Hematopoietic multipotent progenitor cell treated with erythropoietin and hydrocortisone succinate and interleukin-3 and kit ligand, for 8 days (in vitro differentiated cells): ENCODE measurements around the gene SLC6A16.
"Not testable (repeated sequence)": the region's sequence is repeated elsewhere in the genome, so short reads cannot be mapped to it uniquely, and the experiment has no call there.

Experiments
- DNase-seq: peaks from one replicate; pipeline ENCODE4 v3.0.0-alpha.2; 2015

Gene SLC6A16

GRCh38 chr19:49328741-49329140 lies 3.8 kb upstream of the SLC6A16 start:
- DNase-seq: no peak

DNA sequence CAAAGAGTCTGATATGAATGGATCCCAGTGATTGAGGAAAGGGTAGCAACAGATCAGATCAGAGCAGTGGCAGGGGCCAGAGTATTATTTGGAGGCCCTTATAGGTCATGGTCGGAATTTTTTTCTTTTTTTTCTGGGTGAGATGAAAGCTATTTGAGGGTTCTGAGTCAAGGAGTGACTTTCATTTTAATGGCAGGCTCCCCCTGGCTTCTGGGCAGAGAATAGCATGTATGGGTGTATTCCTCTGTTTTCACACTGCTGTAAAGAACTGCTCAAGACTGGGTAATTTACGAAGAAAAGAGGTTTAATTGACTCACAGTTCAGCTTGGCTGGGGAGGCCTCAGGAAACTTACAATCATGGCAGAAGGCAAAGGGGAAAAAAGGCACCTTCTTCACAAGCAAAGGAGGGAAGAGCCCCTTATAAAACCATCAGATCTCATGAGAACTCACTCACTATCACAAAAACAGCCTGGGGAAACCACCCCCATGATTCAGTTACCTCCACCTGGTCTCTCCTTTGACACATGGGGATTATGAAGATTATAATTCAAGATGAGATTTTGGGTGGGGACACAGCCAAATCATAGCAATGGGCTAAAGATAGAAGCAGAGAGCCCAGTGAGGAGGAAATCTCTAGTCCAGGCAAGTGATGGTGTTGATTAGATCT lies 3.0 kb upstream of the SLC6A16 start:
- DNase-seq: peak; percentile 66

GRCh38 chr19:49326165-49326704 lies 1.2 kb upstream of the SLC6A16 start:
- DNase-seq: no peak

- not testable (repeated sequence) for DNase-seq
Observed at GRCh38 chr19:49325756-49326155, 765 bp upstream of the SLC6A16 start.

- DNase-seq: no peak
Observed at GRCh38 chr19:49318296-49318695, 6.7 kb downstream of the SLC6A16 start.

DNA sequence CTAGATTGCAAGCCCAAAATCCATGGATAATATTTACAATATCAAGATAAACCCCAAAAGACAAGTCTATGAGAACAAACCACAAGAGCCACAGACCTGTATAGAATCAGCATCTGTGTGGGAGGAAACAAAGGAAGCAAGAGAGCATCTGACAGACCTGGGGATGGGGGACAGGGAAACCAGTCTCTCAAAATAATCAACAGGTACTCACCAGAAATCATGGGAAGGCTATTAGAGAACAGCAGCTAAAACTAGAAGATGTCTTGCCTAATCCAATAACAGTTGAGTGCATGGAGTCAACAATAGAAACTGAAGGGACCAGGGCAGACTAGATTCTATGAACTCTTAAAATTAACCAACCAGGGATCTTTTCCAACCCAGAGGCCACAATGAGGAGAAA lies 8.7 kb downstream of the SLC6A16 start:
- DNase-seq: no peak

GRCh38 chr19:49315111-49315510 lies 9.9 kb downstream of the SLC6A16 start:
- no peak for DNase-seq

DNA sequence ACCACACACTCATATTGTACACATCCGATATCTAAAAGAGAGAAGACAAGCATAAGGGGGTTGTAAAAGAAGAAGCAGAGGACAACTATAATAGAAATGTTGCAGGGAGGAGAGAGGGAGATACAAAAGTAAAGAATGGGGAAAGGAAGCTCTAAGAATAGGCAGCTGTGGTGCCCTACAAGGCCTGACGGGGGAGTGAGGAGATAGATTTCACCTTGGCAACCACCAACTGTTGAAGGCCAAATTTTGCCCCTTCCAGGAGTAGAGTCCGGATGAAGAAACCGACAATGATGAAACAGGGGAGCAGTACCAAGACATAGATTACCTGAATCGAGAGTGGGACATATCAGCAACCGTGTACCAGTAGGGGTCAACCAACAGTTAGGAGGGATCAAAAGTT lies 15.9 kb downstream of the SLC6A16 start:
- no peak for DNase-seq

GRCh38 chr19:49306734-49307133 lies 18.3 kb downstream of the SLC6A16 start:
- not testable (repeated sequence) for DNase-seq

- no peak for DNase-seq
Observed at GRCh38 chr19:49301866-49302252, 23.1 kb downstream of the SLC6A16 start.

- peak; percentile 81 for DNase-seq
Observed at GRCh38 chr19:49301165-49301865, 23.7 kb downstream of the SLC6A16 start.

GRCh38 chr19:49298653-49299052 lies 26.3 kb downstream of the SLC6A16 start:
- not testable (repeated sequence) for DNase-seq

DNA sequence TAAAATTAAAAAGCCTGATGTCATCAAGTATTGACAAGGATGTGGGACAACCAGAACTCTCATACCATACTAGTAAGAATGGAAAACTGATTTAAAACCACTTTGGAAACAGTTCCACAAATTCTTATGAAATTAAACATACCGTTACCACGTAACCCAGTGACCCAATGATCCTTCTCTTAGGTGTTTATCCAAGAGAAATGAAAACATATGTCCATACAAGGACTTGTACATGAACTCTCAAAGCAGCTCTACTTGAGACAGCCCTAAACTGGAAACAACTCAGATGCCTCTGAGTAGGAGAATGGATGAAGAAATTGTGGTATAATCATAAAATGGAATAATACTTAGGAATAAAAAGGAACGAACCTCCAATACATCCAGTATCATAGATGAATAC lies 27.6 kb downstream of the SLC6A16 start:
- no peak for DNase-seq

- DNase-seq: no peak
Observed at GRCh38 chr19:49295208-49295880, 29.6 kb downstream of the SLC6A16 start.

- no peak for DNase-seq
Observed at GRCh38 chr19:49294401-49294800, 30.6 kb downstream of the SLC6A16 start.

DNA sequence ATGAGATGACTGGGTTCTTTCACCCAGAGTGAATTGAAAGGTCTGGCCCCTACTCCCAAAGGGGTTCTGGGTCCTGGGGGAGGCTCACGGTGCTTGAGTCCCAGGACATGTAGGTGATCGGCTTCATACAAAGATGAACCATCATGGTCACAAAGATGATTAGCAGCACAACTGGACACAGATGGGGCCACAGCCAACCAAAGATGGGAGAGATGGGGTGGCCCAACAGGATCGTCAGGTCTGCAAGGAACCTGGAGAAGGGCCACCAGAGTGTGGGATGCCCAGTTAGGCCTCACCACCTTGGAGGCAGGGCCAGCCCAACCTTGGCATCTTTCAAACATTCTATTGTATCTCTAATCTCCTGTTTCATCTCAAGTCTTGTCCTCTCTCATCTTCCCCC lies 34.5 kb downstream of the SLC6A16 start:
- DNase-seq: no peak

- DNase-seq: not testable (repeated sequence)
Observed at GRCh38 chr19:49289286-49289685, 35.7 kb downstream of the SLC6A16 start.

- not testable (repeated sequence) for DNase-seq
Observed at GRCh38 chr19:49288205-49288604, 36.8 kb downstream of the SLC6A16 start.

- no peak for DNase-seq
Observed at GRCh38 chr19:49287141-49287770, 37.7 kb downstream of the SLC6A16 start.

DNA sequence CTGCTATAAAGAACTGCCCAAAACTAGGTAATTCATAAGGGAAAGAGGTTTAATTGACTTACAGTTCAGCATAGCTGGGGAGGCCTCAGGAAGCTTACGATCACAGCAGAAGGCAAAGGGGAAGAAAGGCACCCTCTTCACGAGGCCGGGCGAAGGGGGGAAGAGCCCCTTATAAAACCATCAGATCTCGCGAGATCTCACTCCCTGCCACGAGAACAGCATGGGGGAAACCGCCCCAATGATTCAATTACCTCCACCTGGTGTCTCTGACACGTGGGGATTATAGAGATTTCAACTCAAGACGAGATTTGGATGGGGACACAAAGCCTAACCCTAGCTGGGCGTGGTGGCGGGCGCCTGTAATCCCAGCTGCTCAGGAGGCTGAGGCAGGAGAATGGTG lies 42.8 kb downstream of the SLC6A16 start:
- no peak for DNase-seq

DNA sequence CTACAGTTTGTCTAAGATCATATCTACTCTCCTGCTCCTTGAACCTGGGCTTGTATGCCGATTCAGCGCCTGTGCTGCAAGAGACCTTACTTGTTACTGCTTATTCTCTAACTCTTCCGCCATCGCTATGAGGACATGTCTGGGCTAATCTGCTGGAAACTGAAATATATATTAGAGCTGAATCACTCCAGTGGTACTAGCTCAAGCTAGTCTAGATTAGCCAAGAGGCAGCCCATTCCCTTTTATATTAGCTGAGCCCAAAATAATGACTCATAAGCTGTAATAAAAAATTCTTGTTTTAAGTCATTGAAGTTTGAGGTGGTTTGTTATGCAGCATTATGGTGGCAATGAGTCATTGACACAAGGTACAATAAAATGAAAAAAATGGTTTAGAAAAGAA lies 52.8 kb downstream of the SLC6A16 start:
- DNase-seq: no peak

GRCh38 chr19:49271080-49271753 lies 53.8 kb downstream of the SLC6A16 start:
- no peak for DNase-seq

DNA sequence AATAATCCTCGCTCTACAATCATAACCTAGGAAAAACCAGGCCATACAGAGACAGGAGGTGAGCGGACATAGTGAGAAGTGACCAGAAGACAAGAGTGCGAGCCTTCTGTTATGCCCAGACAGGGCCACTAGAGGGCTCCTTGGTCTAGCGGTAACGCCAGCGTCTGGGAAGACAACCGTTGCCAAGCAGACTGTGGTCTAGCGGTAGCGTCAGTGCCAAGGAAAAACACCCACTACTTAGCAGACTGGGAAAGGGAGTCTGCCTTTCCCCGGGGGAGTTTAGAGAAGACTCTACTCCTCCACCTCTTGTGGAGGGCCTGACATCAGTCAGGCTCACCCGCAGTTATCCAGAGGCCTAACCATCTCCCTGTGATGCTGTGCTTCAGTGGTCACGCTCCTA lies 58.6 kb downstream of the SLC6A16 start:
- peak; percentile 63 for DNase-seq
